ENCODE measurements around the gene ERCC2.

GRCh38 chr19:45349126-45349415, 21.3 kb downstream of the ERCC2 start:
- TF ChIP-seq EZH2 (IDR thresholded peaks at IDR 0.05; ENCODE audit: borderline replicate concordance, low read length) (no peak), CTCF (conservative IDR thresholded peaks at IDR 0.05 in 1 of 2, IDR thresholded peaks at IDR 0.05 in 1 of 2; ENCODE audit: extremely low read depth in 1 of 2, insufficient read depth in 1 of 2, low read depth in 1 of 2, low read length in 2 of 2) (no peak)
